ENCODE data around the gene PCARE.

- no peak for TF ChIP-seq CREB1 (IDR thresholded peaks at IDR 0.05)
- no peak for TF ChIP-seq CTCF (IDR thresholded peaks at IDR 0.05; ENCODE audit: control extremely low read depth in 1 of 3, insufficient read depth in 1 of 3, low read depth in 1 of 3, low read length in 3 of 3)
- no peak for TF ChIP-seq CHD2 (IDR thresholded peaks at IDR 0.05; ENCODE audit: low read length)
- TF ChIP-seq TCF12 (IDR thresholded peaks at IDR 0.05; ENCODE audit: low read depth, low read length) = no peak
Observed at GRCh38 chr2:29016504-29016903, 57.8 kb downstream of the PCARE start.

Measured in H1 (cell line).